Esophagus muscularis mucosa (tissue), 4 donors: ENCODE data around the gene SHLD2.
"Not testable (repeated sequence)": the region's sequence is repeated elsewhere in the genome, so short reads cannot be mapped to it uniquely, and the experiment has no call there.

ENCODE experiments used
- EP300 ChIP-seq: sonication (generic); formaldehyde crosslinking; IDR thresholded peaks from one replicate; pipeline ENCODE4 v1.6.1; 2017; ENCODE audit warnings: antibody characterized with exemption
- POLR2A ChIP-seq: fragments of 450-650 bp; IDR thresholded peaks from one replicate; pipeline ENCODE4 v1.6.1; 2017; ENCODE audit warnings: antibody characterized with exemption, moderate library complexity, mild to moderate bottlenecking, low read depth
- POLR2AphosphoS5 ChIP-seq, 2 donors: sonication (generic); formaldehyde crosslinking; IDR thresholded peaks; one replicate each; pipeline ENCODE4 v1.6.1; 2017; ENCODE audit warnings: antibody characterized with exemption in 2 of 2
- TF ChIP-seq, protein P1 (sequence below), 3 experiments: fragments of 200-600 bp in 2 of 3; fragments of 450-650 bp in 1 of 3; sonication (generic) in 2 of 3; IDR thresholded peaks; one replicate each; pipeline ENCODE4 v1.5.1; 2017 to 2019; ENCODE audit warnings: antibody characterized with exemption in 3 of 3, mild to moderate bottlenecking in 2 of 3, moderate library complexity in 1 of 3

DNA sequence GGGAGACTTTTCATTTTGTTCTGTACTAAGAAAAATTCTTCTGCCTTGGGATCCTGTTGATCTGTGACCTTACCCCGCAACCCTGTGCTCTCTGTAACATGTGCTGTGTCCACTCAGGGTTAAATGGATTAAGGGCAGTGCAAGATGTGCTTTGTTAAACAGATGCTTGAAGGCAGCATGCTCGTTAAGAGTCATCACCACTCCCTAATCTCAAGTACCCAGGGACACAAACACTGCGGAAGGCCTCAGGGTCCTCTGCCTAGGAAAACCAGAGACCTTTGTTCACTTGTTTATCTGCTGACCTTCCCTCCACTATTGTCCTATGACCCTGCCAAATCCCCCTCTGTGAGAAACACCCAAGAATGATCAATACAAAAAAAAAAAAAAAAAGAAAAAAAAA is 13.4 kb upstream of the SHLD2 start:
- TF ChIP-seq, protein P1, sequence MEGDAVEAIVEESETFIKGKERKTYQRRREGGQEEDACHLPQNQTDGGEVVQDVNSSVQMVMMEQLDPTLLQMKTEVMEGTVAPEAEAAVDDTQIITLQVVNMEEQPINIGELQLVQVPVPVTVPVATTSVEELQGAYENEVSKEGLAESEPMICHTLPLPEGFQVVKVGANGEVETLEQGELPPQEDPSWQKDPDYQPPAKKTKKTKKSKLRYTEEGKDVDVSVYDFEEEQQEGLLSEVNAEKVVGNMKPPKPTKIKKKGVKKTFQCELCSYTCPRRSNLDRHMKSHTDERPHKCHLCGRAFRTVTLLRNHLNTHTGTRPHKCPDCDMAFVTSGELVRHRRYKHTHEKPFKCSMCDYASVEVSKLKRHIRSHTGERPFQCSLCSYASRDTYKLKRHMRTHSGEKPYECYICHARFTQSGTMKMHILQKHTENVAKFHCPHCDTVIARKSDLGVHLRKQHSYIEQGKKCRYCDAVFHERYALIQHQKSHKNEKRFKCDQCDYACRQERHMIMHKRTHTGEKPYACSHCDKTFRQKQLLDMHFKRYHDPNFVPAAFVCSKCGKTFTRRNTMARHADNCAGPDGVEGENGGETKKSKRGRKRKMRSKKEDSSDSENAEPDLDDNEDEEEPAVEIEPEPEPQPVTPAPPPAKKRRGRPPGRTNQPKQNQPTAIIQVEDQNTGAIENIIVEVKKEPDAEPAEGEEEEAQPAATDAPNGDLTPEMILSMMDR (IDR thresholded peaks at IDR 0.05) = not testable (repeated sequence)
- not testable (repeated sequence) for TF ChIP-seq POLR2AphosphoS5 (IDR thresholded peaks at IDR 0.05); EP300; POLR2A
